Epithelial cell of umbilical artery (primary cell): ENCODE measurements around the gene MAGI1. TPM values are rescaled to one million over a fixed set of nuclear protein-coding genes. Genes with fewer than 3 reads are reported as not detected.

Experiments used
- total RNA-seq: library from RNA; depleted of rRNA; stranded (reverse); fragments of >200 nt; gene quantifications from 2 replicates; pipeline ENCODE4 v1.2.3, GENCODE V29; 2014

Gene MAGI1
- 31.0 and 32.2 TPM in 2 replicates for total RNA-seq

DNA sequence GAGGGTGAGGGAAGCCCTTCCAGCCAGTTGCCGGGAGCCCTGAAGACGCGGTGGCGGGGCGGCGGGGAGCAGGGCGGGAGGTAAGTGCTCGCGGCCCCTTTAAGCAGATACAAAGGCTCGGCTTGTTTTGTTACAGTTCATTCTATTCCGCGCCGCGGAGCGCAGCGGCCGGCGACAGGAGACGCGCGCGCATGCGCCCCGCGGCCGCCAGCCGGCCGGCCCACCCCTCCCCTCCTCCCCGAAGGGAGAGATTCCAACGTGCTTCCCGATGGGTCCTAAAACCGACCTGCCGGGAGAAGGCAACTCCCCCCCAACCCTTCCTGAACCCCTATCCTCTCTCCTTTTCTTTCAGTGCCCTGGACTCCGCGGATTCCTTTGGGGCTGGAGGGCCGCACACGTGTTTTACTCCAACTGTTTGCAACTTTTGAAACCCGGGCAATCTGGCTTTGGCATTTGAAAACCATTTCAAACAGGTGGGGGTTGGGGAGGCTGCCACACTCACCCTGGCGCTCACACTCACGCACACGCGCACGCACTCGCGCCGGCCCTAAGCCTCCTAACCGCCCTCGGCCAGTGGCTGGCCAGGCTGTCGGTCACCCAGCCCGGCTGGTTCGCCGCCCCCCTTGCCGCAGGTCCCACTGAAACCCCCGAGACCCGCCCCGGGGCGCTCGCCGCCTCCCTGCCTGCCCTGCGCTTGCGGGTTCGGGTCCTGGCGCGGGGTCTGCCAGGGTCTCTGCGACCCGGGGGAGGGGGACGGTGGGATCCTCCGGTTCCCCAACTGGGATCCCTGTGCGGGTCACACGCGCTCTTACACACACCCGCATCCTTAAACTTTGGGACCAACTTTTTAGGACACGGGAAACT, at the start of gene MAGI1:
Gene MAGI1 (minus strand): TSS at position 193 of the 864 bp plus-strand sequence. CDS start 610 bp downstream, outside the sequence.

Other genes starting within 250 kb of the MAGI1 start
- gene SLC25A26, start 182.1 kb upstream of the MAGI1 start, total RNA-seq, result 19.6 and 28.6 TPM in 2 replicates